ENCODE data around the gene MGRN1.

The MGRN1 gene

DNA sequence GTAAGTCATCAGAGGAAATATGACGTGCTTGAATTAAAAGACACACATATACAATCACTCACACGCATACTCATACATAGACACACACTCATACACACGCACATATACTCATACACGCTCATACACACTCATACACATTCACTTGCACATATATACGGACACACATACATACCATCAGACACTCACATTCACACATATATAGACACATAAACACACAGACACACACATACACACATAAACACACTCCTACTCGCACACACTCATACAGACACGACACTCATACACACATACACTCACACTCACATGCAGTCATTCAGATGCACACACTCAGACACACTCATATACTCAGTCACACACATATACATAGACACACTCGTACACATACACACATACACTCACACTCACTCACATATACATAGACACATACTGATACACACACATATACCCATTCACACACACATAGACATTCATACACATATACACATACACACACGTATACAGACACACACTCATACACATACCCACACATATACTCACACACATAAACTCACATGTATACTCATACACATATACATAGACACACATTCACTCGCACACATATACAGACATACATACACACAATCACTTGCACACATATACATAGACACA, 43.8 kb downstream of the MGRN1 start:
- no peaks in the 10 kb centered on the region for H3K27me3 ChIP-seq (ENCODE audit: insufficient read depth, poor library complexity, severe bottlenecking)
- no peak for TF ChIP-seq POLR2AphosphoS5 (IDR thresholded peaks at IDR 0.05; ENCODE audit: low read depth)
- TF ChIP-seq, protein P1, sequence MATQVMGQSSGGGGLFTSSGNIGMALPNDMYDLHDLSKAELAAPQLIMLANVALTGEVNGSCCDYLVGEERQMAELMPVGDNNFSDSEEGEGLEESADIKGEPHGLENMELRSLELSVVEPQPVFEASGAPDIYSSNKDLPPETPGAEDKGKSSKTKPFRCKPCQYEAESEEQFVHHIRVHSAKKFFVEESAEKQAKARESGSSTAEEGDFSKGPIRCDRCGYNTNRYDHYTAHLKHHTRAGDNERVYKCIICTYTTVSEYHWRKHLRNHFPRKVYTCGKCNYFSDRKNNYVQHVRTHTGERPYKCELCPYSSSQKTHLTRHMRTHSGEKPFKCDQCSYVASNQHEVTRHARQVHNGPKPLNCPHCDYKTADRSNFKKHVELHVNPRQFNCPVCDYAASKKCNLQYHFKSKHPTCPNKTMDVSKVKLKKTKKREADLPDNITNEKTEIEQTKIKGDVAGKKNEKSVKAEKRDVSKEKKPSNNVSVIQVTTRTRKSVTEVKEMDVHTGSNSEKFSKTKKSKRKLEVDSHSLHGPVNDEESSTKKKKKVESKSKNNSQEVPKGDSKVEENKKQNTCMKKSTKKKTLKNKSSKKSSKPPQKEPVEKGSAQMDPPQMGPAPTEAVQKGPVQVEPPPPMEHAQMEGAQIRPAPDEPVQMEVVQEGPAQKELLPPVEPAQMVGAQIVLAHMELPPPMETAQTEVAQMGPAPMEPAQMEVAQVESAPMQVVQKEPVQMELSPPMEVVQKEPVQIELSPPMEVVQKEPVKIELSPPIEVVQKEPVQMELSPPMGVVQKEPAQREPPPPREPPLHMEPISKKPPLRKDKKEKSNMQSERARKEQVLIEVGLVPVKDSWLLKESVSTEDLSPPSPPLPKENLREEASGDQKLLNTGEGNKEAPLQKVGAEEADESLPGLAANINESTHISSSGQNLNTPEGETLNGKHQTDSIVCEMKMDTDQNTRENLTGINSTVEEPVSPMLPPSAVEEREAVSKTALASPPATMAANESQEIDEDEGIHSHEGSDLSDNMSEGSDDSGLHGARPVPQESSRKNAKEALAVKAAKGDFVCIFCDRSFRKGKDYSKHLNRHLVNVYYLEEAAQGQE (IDR thresholded peaks at IDR 0.05; ENCODE audit: insufficient replicate concordance, low read depth), result no peak
- TF ChIP-seq, protein P2, sequence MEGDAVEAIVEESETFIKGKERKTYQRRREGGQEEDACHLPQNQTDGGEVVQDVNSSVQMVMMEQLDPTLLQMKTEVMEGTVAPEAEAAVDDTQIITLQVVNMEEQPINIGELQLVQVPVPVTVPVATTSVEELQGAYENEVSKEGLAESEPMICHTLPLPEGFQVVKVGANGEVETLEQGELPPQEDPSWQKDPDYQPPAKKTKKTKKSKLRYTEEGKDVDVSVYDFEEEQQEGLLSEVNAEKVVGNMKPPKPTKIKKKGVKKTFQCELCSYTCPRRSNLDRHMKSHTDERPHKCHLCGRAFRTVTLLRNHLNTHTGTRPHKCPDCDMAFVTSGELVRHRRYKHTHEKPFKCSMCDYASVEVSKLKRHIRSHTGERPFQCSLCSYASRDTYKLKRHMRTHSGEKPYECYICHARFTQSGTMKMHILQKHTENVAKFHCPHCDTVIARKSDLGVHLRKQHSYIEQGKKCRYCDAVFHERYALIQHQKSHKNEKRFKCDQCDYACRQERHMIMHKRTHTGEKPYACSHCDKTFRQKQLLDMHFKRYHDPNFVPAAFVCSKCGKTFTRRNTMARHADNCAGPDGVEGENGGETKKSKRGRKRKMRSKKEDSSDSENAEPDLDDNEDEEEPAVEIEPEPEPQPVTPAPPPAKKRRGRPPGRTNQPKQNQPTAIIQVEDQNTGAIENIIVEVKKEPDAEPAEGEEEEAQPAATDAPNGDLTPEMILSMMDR (IDR thresholded peaks at IDR 0.05; ENCODE audit: insufficient read depth, low read length), result no peak
- TF ChIP-seq GABPA (IDR thresholded peaks at IDR 0.05; ENCODE audit: low read depth), result no peak
- TF ChIP-seq SPI1 (IDR thresholded peaks at IDR 0.05; ENCODE audit: borderline replicate concordance, low read depth), result no peak
- H3K27ac ChIP-seq (replicated peaks), result no peak overlapping the region
- DNase-seq (ENCODE audit: low read depth in 1 of 2, low spot score in 1 of 2), result no peak
- H3K4me3 ChIP-seq (replicated peaks; ENCODE audit: insufficient read depth, low read length), result no peak overlapping the region

DNA sequence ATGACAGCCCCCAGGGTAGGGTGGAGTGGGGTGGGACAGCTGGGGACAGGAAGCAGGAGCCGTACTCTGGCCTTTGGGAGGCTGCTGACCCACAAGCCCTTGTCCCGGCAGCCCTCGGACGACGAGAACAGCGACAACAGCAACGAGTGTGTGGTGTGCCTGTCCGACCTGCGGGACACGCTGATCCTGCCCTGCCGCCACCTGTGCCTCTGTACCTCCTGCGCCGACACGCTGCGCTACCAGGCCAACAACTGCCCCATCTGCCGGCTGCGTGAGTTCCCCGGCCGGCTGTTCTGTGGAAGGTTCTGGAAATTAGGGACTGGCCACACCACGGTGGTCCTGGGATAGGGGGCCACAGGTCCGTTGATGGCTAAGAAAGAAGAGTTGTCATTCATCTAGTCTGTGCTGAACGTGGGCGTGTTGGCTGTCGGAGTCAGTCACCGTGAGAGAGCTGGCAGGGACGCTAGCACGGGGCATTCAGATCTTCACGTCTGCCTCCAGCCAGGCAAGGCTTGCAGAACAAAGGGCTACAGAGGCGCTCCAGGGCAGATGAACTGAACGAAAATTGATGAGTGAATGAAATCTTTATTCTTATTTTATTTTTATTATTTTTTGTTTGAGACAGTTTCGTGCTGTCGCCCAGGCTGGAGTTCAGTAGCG, 48.9 kb downstream of the MGRN1 start:
- Histone ChIP-seq H3K4me3 (replicated peaks; ENCODE audit: insufficient read depth, low read length) (no peak overlapping the region), H3K27me3 (ENCODE audit: insufficient read depth, poor library complexity, severe bottlenecking) (no peaks in the 10 kb centered on the region), H3K27ac (replicated peaks) (peak overlapping the region; percentile 25; the same call in 1 of the 2 replicates)
- TF ChIP-seq SPI1 (IDR thresholded peaks at IDR 0.05; ENCODE audit: borderline replicate concordance, low read depth), result no peak
- TF ChIP-seq, protein P2 (IDR thresholded peaks at IDR 0.05; ENCODE audit: insufficient read depth, low read length), result no peak
- TF ChIP-seq POLR2AphosphoS5 (IDR thresholded peaks at IDR 0.05; ENCODE audit: low read depth), result no peak
- DNase-seq (ENCODE audit: low read depth in 1 of 2, low spot score in 1 of 2), result no peak

DNA sequence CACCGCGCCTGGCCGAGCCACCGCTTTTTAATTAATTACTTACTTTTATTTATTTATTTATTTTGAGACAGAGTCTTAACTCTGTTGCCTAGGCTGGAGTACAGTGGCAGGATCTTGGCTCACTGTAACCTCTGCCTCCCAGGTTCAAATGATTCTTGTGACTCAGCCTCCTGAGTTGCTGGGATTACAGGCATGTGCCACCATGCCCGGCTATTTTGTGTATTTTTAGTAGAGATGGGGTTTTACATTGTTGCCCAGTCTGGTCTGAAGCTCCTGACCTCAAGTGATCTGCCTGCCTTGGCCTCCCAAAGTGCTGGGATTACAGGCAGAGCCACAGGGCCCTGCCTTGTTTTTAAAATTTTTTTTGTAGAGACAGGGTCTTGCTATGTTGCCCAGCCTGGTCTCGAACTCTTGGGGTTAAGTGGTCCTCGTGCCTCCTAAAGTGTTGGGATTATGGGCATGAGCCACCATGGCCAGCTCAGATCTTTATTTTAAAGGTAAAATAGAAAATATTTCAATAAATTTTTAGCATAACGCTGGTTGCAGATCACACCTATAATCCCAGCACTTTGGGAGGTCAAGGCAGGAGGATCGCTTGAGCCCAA, 50.4 kb downstream of the MGRN1 start:
- no peak for TF ChIP-seq SPI1 (IDR thresholded peaks at IDR 0.05; ENCODE audit: borderline replicate concordance, low read depth)
- no peak for DNase-seq (ENCODE audit: low read depth in 1 of 2, low spot score in 1 of 2)
- H3K4me3 ChIP-seq (replicated peaks; ENCODE audit: insufficient read depth, low read length), result no peak overlapping the region
- H3K27me3 ChIP-seq (ENCODE audit: insufficient read depth, poor library complexity, severe bottlenecking), result no peaks in the 10 kb centered on the region
- peak overlapping the region; percentile 81; the same call in 1 of the 2 replicates for H3K27ac ChIP-seq (replicated peaks)

DNA sequence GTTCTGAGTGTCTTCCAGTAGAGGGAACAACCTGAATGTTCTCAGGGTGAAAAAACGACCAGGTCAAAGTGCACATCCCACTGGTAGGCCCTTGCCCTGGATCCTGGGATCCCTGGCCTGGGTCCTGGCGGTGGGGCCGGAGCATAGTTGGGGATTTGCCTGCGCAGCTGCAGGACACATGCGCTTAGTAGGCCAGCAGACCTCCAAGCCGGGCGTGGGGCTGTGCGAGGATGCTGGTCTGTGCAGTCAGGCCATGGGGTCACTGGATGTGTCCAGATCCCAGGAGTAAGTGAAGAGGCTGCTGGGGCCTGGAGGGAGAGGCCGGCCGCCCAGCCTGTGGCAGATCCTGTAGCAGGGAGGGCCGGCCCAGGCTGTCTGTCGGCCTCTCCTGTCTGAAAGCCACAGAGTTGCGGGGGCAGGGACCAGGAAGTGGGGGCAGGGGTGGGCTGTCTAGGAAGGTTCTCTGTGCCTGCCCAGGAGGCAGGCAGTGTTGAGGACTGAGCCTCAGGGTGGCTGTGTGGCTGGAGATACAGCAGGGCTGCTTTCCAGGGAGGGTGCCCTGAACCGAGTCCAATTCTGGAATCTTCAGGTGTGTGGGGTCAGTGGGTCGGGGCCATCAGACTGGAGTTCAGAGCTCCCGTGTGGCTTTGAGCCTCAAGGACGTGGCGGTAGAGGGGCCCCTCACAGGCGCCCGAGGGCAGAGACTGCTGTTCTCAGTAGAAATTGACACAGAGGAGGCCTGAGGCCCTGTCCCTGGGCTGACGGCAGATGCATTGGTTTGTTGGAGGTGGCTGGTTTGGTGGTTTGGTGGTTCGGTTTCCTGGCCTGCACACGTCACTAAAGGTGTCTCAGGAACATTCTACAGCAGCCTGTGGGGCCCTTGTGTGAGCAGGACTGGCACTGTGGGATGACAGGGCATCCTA, 51.5 kb downstream of the MGRN1 start:
- Histone ChIP-seq H3K27me3 (ENCODE audit: insufficient read depth, poor library complexity, severe bottlenecking) (no peaks in the 10 kb centered on the region), H3K27ac (replicated peaks) (peak overlapping the region; percentile 81), H3K4me3 (replicated peaks; ENCODE audit: insufficient read depth, low read length) (no peak overlapping the region)
- DNase-seq (ENCODE audit: low read depth in 1 of 2, low spot score in 1 of 2), result peak in 1 of 2 experiments; percentile 73
- TF ChIP-seq GABPA (IDR thresholded peaks at IDR 0.05; ENCODE audit: low read depth) (no peak), POLR2AphosphoS5 (IDR thresholded peaks at IDR 0.05; ENCODE audit: low read depth) (no peak; the same call in 1 of the 2 replicates), SPI1 (IDR thresholded peaks at IDR 0.05; ENCODE audit: borderline replicate concordance, low read depth) (no peak)
- TF ChIP-seq, protein P1 (IDR thresholded peaks at IDR 0.05; ENCODE audit: insufficient replicate concordance, low read depth), result no peak
- TF ChIP-seq, protein P2 (IDR thresholded peaks at IDR 0.05; ENCODE audit: insufficient read depth, low read length), result no peak
